ENCODE results near the gene SLC27A1.
"Not testable (repeated sequence)": the region's sequence is repeated elsewhere in the genome, so short reads cannot be mapped to it uniquely, and the experiment has no call there.

SLC27A1 gene

DNA sequence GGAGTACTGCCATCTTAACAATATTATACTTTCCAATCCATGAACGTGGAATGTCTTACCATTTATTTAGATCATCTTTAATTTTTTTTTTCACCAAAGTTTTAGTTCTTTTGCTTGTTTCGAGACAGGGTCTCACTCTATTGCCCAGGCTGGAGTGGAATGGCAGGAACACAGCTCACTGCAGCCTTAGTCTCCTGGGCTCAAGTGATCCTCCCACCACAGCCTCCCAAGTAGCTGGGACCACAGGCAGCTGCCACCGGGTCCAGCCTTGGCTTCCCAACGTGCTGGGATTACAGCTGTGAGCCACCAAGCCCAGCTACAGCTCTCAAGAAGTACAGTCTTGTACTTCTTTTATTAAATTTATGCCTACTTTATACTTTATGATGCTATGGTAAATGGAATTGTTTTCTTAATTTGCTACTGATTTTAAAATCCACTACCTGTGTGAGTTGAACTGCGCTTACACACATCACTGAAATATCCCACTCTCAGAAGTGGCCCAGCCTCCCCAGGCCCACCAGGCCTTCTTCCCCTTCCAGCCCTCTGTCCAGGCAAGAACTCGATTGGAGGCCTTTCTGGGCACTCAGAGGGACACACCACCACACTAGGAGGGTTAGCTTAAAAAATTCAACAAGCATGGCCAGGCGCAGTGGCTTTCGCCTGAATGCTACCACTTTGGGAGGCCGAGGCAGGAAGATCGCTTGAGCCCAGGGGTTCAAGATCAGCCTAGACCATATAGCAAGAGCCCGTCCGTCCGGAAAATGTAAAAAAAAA lies 40.1 kb downstream of the SLC27A1 start:
- no peaks in the 10 kb centered on the region for H3K27me3 ChIP-seq (ENCODE audit: control insufficient read depth, insufficient read depth, low read length)
- H3K36me3 ChIP-seq (ENCODE audit: control insufficient read depth, insufficient read depth, low read length) = no peaks in the 10 kb centered on the region
- peaks cover 8% of the 10 kb centered on the region for H3K4me1 ChIP-seq (ENCODE audit: control insufficient read depth, insufficient read depth, low read length)
- H3K4me3 ChIP-seq (ENCODE audit: low read length) = peak overlapping the region; percentile 58
- H3K9me3 ChIP-seq (ENCODE audit: control insufficient read depth, low read length) = no peaks in the 10 kb centered on the region
- peak overlapping the region; percentile 95 for H3K9ac ChIP-seq (ENCODE audit: low read length)

DNA sequence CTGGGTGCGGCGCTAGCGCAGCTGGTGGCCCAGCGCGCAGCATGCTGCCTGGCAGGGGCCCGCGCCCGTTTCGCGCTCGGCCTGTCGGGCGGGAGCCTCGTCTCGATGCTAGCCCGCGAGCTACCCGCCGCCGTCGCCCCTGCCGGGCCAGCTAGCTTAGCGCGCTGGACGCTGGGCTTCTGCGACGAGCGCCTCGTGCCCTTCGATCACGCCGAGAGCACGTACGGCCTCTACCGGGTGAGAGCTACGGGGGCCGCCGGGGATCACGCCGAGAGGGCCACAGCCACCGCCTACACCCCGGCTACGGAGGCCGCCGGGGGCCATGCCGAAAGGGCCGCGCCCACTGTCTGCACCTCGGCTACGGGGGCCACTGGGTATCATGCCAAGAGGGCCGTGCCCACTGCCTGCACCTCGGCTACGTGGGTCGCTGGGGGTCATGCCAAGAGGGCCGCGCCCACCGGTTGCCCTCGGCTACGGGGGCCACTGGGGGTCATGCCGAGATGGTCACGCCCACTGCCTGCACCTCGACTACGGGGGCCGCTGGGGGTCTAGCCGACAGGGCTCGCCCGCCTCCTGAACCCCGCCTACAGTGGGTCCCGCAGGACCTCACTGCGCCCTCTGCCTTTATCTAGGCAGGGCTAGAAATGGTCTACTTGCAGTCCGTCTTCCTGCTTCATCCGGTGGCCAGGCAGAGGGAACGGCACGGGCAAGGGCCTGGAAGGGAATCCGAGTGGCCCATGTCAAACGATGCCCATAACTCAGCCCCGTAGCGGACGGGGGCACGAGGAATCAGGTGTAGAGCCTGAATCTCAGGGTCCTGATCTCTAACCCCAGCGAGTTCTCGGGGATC lies 41.6 kb downstream of the SLC27A1 start:
- H3K9me3 ChIP-seq (ENCODE audit: control insufficient read depth, low read length) = no peaks in the 10 kb centered on the region
- peaks cover 1% of the 10 kb centered on the region for H3K36me3 ChIP-seq (ENCODE audit: control insufficient read depth, insufficient read depth, low read length)
- H3K4me1 ChIP-seq (ENCODE audit: control insufficient read depth, insufficient read depth, low read length) = peaks cover 8% of the 10 kb centered on the region

DNA sequence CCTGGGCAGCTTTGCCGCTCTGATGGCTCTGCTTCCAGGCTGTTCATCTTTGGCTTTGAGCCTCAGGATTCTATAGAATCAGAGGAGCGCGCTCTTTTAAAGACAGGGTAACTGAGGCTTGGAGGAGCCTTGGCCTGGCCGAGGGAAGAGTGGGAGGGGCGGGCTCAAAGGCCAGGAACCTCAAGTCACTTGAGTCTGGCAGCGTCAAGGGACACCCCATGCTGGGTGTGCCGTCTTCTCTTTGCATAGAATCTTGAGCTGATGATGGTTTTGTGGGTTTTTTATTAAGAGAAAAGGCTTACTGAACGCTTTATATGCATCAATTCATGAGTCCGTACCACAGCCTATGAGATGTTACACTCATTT lies 42.2 kb downstream of the SLC27A1 start:
- Histone ChIP-seq H3K27me3 (ENCODE audit: control insufficient read depth, insufficient read depth, low read length) (no peaks in the 10 kb centered on the region), H3K36me3 (ENCODE audit: control insufficient read depth, insufficient read depth, low read length) (peaks cover 7% of the 10 kb centered on the region), H3K9me3 (ENCODE audit: control insufficient read depth, low read length) (no peaks in the 10 kb centered on the region), H3K4me3 (ENCODE audit: low read length) (peak overlapping the region; percentile 58), H3K9ac (ENCODE audit: low read length) (peak overlapping the region; percentile 95), H3K4me1 (ENCODE audit: control insufficient read depth, insufficient read depth, low read length) (peaks cover 8% of the 10 kb centered on the region)

More for the DNA sequence above, 41.6 kb downstream of the SLC27A1 start:
- H3K9ac ChIP-seq (ENCODE audit: low read length) = peak overlapping the region; percentile 95
- H3K4me3 ChIP-seq (ENCODE audit: low read length) = peak overlapping the region; percentile 58
- no peaks in the 10 kb centered on the region for H3K27me3 ChIP-seq (ENCODE audit: control insufficient read depth, insufficient read depth, low read length)

GRCh38 chr19:17515408-17516149 lies 45.3 kb downstream of the SLC27A1 start:
- Histone ChIP-seq H3K4me3 (ENCODE audit: low read length) (no peak overlapping the region), H3K27me3 (ENCODE audit: control insufficient read depth, insufficient read depth, low read length) (no peaks in the 10 kb centered on the region), H3K9ac (ENCODE audit: low read length) (no peak overlapping the region), H3K36me3 (ENCODE audit: control insufficient read depth, insufficient read depth, low read length) (peaks cover 8% of the 10 kb centered on the region), H3K9me3 (ENCODE audit: control insufficient read depth, low read length) (no peaks in the 10 kb centered on the region), H3K4me1 (ENCODE audit: control insufficient read depth, insufficient read depth, low read length) (peaks cover 8% of the 10 kb centered on the region)

DNA sequence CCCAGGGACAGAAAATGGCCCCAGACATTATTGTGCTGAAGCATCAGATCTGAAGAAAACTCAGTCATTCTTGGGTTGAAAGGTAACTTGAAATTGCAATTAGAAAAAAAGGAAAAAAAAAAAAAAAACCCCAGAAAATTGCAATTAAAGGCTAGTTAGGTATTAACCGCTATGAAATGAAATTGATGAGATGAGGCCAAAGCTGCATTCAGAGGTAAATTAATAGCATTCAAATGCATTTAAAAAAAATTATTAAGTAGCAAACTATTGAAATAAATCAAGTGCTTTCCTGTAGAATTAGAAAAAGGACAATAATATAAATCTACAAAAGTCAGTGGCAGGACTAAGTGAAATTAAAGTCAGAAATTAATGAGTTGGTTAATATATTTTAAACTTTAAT lies 47.6 kb downstream of the SLC27A1 start:
- Histone ChIP-seq H3K4me3 (ENCODE audit: low read length) (no peak overlapping the region), H3K9ac (ENCODE audit: low read length) (no peak overlapping the region), H3K36me3 (ENCODE audit: control insufficient read depth, insufficient read depth, low read length) (peaks cover 8% of the 10 kb centered on the region), H3K9me3 (ENCODE audit: control insufficient read depth, low read length) (no peaks in the 10 kb centered on the region), H3K4me1 (ENCODE audit: control insufficient read depth, insufficient read depth, low read length) (peaks cover 2% of the 10 kb centered on the region), H3K27me3 (ENCODE audit: control insufficient read depth, insufficient read depth, low read length) (no peaks in the 10 kb centered on the region)

DNA sequence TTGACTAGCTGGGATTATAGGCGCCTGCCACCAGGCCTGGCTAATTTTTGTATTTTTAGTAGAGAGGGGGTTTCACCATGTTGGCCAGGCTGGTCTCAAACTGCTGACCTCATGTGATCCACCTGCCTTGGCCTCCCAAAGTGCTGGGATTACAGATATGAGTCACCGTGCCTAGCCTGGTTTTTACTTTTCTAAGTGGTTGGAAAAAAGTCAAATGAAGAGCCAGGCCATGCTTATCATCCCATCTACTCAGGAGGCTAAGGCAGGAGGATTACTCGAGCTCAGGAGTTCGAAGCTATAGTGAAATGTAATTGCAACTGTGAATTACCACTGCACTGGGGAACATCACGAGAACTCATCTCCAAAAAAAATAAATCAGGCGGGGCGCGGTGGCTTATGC lies 48.3 kb downstream of the SLC27A1 start:
- not testable (repeated sequence) for H3K4me3 ChIP-seq (ENCODE audit: low read length); H3K27me3 ChIP-seq (ENCODE audit: control insufficient read depth, insufficient read depth, low read length); H3K9me3 ChIP-seq (ENCODE audit: control insufficient read depth, low read length); H3K4me1 ChIP-seq (ENCODE audit: control insufficient read depth, insufficient read depth, low read length); H3K9ac ChIP-seq (ENCODE audit: low read length); H3K36me3 ChIP-seq (ENCODE audit: control insufficient read depth, insufficient read depth, low read length)

DNA sequence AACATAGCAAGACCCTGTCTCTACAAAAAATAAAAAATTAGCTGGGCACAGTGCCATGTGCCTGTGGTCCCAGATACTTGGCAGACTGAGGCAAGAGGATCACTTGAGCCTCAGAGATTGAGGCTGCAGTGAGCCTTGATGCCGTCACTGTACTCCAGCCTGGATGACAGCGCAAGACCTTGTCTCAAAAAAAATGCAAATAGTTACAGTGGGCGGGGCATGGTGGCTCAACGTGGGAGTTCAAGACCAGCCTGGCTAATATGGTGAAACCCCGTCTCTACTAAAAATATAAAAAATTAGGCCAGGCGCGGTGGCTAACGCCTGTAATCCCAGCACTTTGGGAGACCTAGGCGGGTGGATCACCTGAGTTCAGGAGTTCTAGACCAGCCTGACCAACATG lies 49.6 kb downstream of the SLC27A1 start:
- Histone ChIP-seq H3K27me3 (ENCODE audit: control insufficient read depth, insufficient read depth, low read length) (peaks cover 4% of the 10 kb centered on the region), H3K4me3 (ENCODE audit: low read length) (no peak overlapping the region), H3K9me3 (ENCODE audit: control insufficient read depth, low read length) (no peaks in the 10 kb centered on the region), H3K36me3 (ENCODE audit: control insufficient read depth, insufficient read depth, low read length) (peaks cover 8% of the 10 kb centered on the region), H3K4me1 (ENCODE audit: control insufficient read depth, insufficient read depth, low read length) (peaks cover 6% of the 10 kb centered on the region), H3K9ac (ENCODE audit: low read length) (no peak overlapping the region)

DNA sequence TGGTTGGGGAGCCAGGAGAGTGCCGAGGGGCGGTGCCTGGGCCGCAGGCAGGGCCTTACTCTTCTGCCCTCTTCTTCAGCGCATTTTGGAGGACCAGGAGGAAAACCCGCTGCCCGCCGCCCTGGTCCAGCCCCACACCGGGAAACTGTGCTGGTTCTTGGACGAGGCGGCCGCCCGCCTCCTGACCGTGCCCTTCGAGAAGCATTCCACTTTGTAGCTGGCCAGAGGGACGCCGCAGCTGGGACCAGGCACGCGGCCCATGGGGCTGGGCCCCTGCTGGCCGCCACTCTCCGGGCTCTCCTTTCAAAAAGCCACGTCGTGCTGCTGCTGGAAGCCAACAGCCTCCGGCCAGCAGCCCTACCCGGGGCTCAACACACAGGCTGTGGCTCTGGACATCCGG lies 50.5 kb downstream of the SLC27A1 start:
- Histone ChIP-seq H3K27me3 (ENCODE audit: control insufficient read depth, insufficient read depth, low read length) (peaks cover 4% of the 10 kb centered on the region), H3K36me3 (ENCODE audit: control insufficient read depth, insufficient read depth, low read length) (peaks cover 8% of the 10 kb centered on the region), H3K4me3 (ENCODE audit: low read length) (no peak overlapping the region), H3K9me3 (ENCODE audit: control insufficient read depth, low read length) (no peaks in the 10 kb centered on the region), H3K9ac (ENCODE audit: low read length) (no peak overlapping the region), H3K4me1 (ENCODE audit: control insufficient read depth, insufficient read depth, low read length) (peaks cover 6% of the 10 kb centered on the region)

GRCh38 chr19:17522988-17523872 lies 52.9 kb downstream of the SLC27A1 start:
- H3K27me3 ChIP-seq (ENCODE audit: control insufficient read depth, insufficient read depth, low read length) = peaks cover 4% of the 10 kb centered on the region
- H3K36me3 ChIP-seq (ENCODE audit: control insufficient read depth, insufficient read depth, low read length) = no peaks in the 10 kb centered on the region
- no peak overlapping the region for H3K4me3 ChIP-seq (ENCODE audit: low read length)
- no peak overlapping the region for H3K9ac ChIP-seq (ENCODE audit: low read length)
- peaks cover 6% of the 10 kb centered on the region for H3K4me1 ChIP-seq (ENCODE audit: control insufficient read depth, insufficient read depth, low read length)
- H3K9me3 ChIP-seq (ENCODE audit: control insufficient read depth, low read length) = no peaks in the 10 kb centered on the region

GRCh38 chr19:17524651-17525050 lies 54.3 kb downstream of the SLC27A1 start:
- Histone ChIP-seq H3K9ac (ENCODE audit: low read length) (no peak overlapping the region), H3K27me3 (ENCODE audit: control insufficient read depth, insufficient read depth, low read length) (peaks cover 10% of the 10 kb centered on the region), H3K4me1 (ENCODE audit: control insufficient read depth, insufficient read depth, low read length) (peaks cover 6% of the 10 kb centered on the region), H3K9me3 (ENCODE audit: control insufficient read depth, low read length) (no peaks in the 10 kb centered on the region), H3K4me3 (ENCODE audit: low read length) (no peak overlapping the region), H3K36me3 (ENCODE audit: control insufficient read depth, insufficient read depth, low read length) (no peaks in the 10 kb centered on the region)

DNA sequence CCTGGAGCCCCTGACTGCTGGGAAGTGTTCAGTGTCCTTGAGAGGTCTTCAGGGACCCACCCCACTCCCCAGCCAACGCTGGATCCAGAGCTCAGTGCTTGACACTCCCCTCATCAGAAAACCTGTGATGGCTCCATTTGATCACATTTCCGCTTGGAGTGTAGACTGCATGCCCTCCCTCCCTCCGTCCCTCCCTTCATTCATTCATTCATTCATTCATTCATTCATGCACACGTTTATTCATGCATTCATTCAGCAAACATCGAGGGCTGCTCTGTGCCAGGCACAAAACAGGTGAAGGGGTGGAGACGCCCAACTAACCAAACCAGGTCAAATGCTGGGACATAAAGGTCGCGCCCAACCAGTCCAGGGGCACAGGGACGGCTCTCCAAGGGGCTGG lies 54.8 kb downstream of the SLC27A1 start:
- no peaks in the 10 kb centered on the region for H3K9me3 ChIP-seq (ENCODE audit: control insufficient read depth, low read length)
- peaks cover 6% of the 10 kb centered on the region for H3K4me1 ChIP-seq (ENCODE audit: control insufficient read depth, insufficient read depth, low read length)
- H3K27me3 ChIP-seq (ENCODE audit: control insufficient read depth, insufficient read depth, low read length) = peaks cover 10% of the 10 kb centered on the region
- H3K36me3 ChIP-seq (ENCODE audit: control insufficient read depth, insufficient read depth, low read length) = no peaks in the 10 kb centered on the region
- no peak overlapping the region for H3K9ac ChIP-seq (ENCODE audit: low read length)
- H3K4me3 ChIP-seq (ENCODE audit: low read length) = no peak overlapping the region
